Embryonic facial prominence (tissue), 1 donor: Measurements from ENCODE around the gene MYT1.
"Not testable (repeated sequence)": the region's sequence is repeated elsewhere in the genome, so short reads cannot be mapped to it uniquely, and the experiment has no call there.

Source experiments
- DNase-seq: peaks from one replicate; pipeline ENCODE4 v3.0.0-alpha.2; 2016; ENCODE audit errors: extremely low spot score

Gene MYT1

DNA sequence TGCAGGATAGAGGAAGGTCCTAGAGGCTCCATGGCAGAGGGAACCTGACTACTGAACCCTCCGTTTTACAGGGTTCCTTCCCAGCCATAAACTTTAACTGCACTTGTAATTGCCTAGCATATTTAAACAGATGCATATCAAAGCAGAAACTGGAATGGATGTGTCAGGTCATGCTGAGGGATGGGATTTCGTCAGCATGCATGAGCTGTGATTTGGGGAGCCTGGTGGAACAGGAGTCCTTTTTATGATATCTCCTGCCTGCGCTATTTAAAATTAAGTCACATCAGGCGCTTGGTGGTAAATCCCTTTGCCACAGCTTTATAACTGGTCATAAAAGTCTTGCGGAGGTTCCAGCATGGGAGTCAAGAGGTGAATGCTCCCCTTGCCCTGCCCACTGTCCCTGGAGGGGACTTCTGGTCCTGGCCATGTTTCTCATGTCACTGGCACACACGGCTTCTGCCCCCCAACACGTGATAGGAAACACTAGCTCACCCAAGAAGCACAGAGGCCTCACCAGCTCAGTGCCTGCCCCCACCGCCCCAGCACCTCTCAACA, 65.3 kb downstream of the MYT1 start:
- DNase-seq: no peak

DNA sequence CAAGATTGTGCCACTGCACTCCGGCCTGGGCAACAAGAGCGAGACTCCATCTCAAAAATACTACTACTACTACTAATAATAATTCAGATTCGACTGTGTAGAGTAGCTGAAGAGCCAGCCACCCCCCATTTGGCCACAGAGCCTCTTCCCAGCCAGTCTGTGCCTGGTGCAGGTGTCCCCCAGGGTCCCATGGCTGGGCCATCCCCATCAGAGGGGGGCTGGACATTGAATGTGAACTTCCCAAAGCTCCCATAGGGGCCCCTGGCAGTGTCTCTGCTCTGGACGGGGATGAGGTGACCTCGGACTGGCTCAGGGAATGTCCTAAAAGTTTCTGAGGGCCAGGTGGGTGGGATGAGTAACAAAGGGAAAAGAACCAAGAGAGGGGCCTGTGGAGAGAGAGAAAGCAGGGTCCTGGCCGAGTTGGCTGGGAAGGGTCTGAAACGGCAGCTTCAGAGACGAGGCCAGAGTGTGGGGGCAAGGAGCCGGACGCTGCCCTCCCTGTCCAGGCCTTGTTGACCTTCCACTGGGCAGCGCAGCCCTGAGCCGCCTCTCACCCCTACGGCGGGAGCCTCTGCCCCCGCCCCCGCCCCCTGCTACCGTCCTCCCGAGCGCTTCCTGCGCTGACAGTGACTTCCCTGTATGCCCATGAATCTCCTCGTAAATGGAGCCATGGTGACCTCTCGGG, 66.4 kb downstream of the MYT1 start:
- DNase-seq: no peak

DNA sequence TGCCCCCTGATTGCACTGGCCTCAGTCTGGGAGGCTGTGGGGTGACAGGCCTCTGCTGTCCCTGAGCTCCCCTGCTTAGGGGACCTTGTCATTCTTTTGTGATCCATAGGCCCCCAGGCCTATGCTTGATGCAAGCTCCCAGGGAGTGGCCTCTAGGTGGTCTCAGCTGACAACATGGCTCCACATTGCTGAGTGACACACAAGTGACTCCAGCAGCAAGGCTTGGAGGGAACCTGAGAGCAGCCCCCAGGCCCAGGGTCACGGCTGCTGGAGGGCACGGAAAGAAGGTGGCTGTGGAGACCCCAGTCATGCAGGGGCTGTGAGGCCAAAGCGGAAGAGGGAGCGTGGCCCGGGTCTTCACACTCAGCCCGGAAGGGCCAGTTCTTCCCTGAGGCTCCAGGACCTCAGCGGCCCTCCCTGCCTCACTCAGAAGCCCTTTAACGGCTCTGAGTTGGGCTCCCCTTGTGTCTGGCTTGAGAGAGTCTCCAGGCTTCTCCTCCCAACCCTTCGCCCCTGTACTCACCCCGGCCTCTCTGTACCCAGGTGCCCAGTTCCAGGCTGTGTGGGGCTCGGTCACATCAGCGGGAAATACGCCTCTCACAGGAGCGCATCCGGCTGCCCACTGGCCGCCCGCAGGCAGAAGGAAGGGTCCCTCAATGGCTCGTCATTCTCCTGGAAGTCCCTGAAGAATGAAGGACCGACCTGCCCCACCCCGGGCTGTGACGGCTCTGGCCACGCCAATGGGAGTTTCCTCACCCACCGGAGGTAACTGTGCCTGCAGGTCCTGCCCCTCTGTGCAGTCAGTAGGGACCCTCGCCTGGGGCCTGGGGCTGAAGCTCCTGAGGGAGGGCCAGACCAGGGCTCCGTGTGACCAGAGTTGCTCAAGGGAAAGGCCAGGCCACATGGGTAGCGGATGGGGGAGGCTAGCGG, 67.6 kb downstream of the MYT1 start:
- DNase-seq: no peak

DNA sequence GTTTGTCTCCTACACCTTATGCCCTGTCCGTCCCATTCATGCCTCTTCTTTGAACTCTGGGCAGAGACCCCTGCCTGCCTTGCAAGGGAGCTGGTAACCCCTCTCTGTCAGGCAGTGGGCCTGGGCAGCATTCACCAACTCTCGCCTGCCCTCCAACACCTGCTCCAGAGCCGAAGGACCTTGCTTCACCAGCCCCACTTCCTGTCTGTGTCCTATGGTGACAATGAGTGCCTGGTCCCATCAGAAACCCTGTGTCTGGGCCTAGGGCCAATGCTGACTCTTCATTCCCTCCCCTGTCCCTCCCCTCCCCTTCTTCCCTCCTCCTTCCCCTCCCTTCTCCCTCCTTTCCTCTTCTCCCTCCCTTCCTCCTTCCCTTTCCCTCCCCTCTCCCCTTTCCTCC, 68.5 kb downstream of the MYT1 start:
- DNase-seq: no peak

DNA sequence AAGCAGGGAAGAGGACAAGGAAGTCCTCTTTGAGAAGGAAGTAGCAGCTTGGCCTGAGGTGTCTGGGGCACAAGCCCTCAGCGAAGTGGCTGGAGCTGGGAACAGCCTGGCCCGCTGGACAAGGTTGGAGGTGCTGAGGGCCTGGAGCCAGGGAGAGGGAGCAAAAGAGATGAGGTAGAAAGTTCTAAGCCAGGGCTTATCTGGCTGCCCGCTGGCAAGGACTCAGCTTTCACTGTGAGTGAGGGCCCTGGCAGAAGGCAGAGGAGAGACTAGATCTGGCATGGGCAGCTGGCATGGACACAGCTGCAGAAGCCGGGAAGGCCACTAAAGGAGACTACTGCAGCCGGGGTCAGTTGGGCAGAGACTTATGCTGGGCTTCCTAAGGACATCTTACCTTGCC, 69.5 kb downstream of the MYT1 start:
- DNase-seq: no peak

DNA sequence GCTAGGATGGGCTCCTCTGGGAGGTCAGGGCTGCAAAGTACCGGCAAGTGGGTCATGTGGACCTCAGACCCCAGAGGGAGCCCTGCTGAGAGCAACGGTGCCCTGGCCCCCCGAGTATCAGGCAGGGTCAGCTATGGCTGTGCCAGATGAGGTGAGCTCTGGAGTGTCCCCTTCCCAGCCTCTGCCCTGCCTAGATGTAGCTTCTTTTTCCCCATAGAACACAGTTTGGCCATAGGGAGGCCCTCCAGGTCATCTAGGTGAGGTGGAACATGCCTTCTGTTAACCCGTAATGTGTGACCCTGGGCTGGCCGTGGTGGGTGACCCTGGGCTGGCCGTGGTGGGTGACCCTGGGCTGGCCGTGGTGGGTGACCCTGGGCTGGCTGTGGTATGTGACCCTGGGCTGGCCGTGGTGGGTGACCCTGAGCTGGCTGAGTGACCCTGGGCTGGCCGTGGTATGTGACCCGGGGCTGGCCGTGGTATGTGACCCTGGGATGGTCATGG, 70.1 kb downstream of the MYT1 start:
- no peak for DNase-seq

DNA sequence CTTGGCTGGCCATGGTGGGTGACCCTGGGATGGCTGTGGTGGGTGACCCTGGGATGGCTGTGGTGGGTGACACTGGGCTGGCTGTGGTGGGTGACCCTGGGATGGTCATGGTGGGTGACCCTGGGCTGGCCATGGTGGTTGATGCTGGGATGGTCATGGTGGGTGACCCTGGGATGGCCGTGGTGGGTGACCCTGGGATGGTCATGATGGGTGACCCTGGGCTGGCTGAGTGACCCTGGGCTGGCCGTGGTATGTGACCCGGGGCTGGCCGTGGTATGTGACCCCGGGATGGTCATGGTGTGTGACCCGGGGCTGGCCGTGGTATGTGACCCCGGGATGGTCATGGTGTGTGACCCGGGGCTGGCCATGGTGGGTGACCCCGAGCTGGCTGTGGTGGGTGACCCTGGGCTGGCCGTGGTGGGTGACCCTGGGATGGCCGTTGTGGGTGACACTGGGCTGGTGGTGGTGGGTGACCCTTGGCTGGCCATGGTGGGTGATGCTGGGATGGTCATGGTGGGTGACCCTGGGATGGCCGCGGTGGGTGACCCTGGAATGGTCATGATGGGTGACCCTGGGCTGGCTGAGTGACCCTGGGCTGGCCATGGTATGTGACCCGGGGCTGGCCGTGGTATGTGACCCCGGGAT, 70.8 kb downstream of the MYT1 start:
- DNase-seq: not testable (repeated sequence)

DNA sequence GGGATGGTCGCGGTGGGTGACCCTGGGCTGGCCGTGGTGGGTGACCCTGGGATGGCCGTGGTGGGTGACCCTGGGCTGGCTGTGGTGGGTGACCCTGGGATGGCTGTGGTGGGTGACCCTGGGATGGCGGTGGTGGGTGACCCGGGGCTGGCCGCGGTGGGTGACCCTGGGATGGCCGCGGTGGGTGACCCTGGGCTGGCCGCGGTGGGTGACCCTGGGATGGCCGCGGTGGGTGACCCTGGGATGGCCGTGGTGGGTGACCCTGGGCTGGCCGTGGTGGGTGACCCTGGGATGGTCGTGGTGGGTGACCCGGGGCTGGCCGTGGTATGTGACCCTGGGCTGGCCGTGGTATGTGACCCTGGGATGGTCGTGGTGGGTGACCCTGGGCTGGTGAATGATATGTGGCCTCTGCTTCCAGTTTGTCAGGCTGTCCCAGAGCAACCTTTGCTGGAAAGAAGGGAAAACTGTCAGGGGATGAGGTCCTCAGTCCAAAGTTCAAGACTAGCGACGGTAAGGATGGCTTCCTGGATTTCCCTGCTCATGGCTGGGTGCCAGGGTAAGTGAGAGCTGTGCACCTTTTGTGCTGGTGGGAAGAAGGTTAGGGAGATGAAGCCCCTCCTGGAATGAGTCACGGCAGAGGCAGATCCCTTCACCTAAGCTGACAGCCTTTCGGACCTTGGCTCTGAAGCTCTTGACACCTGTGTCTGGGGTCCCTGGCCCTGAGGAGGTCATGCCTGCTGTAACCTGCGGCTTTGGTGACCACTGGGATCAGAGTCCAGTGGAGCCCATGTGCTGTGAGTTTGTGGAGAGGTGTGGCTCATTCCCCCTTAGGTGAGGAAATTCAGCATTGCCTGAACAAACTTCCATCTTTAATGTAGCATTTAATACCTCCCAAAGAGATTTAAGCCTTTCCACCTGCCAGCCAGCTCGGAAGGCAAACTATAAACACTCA, 72.2 kb downstream of the MYT1 start:
- DNase-seq: no peak

DNA sequence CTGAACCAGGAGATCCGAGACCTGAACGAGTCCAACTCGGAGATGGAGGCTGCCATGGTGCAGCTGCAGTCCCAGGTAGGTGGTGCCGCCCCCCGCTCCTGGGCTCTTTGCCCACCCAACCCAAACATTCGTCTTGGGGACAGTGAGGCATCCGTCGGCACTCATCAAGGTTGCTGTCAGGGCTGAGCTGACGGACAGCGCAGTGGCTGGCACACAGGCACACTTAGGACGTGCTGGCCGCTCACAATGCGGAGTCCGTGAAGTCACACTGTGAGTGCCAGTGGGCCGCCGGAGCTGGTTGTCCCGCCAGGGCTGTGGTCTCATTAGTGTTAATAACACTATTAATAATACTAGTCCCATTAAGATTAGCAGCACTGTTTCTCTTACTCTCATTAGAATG, 73.1 kb downstream of the MYT1 start:
- no peak for DNase-seq

DNA sequence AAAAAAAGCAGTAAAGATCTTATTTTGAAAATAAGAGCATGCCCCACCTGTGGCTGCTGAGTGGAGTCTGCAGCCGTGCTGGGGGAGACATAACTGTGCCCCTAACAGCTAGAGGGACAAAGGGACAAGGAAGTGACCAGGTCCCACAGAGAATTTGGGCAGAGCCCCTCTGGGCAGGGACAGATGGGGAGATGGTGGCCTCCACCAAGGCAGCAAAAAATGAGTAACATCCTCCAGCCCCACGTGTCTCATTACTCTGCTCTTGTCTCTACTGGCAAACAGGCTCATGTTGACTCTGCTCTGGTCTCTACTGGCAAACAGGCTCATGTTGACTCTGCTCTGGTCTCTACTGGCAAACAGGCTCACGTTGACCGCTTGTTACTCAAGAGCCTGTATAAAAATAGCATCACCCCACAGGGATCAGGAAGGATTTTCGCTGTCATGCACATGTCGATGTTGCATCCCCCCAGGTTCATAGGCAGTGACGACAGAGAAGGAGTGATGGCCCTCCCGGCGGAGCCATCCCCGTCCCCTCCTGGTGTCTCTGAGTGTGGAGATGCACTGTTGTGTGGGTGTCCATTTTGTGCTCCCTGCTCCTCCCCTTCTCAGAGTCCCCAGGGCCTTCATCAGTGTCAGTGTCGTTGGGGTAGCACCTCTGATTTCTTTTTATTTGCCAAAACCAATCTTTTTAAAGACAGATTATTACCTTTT, 74.0 kb downstream of the MYT1 start:
- DNase-seq: no peak

DNA sequence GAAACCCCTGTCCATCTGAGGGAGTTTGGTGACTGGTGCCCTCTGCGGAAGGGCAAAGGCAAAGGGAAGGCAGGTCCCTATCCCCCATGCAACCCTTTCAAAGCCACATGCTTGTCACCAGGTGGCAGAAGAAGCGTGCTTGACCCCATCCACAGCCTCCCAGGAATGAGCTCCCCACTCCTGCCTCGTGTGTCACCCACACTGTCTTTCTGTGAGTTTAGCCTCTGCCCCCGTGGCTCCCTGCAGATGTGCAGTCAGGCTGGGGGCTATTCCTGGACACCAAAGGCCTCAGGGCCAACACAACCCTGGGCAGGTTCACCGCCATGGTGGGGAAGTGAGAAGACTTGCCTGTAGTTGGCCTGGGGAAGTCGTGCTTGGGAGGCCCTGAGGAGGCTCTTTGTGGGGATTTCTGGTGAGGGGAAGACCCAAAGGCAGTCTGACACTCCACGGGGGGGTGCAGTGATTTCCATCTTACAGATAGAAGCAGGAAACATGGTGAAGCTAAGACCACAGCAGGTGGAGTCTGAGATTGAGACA, 74.7 kb downstream of the MYT1 start:
- no peak for DNase-seq

DNA sequence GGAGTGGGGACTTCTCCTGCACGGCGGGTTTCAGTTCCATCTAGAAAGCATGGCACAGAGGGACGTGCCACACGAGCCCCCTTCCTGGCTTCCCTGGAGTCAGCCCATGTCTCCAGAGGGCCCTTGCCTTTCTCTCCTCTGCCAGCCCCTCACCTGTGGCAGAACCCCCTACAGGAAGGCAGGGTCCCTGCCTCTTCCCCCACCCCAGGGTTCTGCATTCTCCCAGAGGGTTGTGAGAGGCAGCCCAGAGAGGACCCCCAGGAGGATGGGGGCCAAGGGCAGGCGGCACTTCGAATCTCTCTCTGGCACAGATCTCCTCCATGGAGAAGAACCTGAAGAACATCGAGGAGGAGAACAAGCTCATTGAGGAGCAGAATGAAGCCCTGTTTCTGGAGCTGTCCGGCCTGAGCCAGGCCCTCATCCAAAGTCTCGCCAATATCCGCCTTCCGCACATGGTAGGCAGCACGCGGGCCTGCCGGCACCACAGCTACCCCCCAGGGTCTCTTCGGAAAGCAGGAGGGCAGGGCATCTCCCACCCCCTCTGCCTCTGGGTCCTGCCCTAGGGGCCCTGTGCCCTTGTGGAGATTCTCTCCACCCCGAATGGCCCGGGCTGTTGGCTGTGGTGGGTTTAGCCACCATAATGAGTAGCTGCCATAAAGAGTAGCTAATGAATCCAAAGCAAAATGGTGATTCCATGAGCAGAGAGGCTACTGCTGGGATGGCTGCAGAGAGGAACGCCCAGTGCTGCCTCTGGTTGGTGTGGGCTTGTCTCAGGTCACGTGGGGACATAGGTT, 75.4 kb downstream of the MYT1 start:
- no peak for DNase-seq

DNA sequence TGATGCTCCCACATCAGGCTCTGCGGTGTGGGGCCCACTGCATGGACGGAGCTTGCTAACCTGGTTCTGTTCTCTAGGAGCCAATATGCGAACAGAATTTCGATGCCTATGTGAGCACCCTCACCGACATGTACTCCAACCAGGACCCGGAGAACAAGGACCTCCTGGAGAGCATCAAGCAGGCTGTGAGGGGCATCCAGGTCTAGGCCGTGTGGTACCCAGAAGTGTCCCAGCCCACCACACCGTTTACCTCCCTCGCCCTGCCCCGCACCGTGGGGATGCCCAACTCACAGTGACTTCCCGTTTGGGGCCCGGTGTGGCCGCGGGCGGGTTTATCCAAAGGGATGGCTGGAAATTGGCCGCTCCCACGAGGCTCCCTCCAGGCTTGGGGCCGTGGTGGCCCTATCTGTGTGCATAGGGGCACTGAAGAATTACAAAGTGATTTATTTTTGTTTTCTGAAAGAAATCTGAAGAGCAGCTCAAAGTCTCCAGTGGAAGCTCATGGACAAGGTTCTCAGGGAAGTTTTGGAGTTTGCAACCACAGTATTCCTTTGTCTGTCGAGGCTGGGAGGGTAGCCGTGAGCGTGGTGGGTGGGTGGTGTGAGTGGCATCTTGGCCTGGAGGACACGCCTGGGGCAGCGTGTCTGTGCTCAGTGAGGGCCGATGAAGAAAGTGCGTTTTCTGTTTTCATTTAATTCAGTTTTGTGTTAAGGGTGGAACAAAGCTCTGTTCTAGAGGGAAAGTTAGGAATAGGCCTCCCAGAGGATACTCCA, 76.2 kb downstream of the MYT1 start:
- DNase-seq: no peak

DNA sequence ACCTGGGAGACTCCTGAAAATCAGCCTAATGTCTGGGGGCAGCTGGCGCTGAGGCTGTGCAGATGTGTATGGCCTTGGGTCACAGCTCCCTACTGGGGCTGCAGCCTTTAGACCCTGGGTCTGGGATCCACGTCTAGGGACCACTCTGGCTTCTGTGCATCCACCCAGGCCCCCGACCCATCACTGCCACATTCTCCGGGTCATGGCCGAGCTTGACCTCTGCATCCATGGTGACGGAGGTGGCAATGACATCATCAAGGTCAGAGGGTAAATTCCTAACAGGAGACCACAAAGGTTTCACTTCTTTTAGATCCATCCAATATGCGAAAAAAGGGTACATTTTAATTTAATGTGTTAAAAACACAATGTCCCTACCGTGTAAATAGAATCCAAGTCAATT, 76.8 kb downstream of the MYT1 start:
- DNase-seq: no peak

DNA sequence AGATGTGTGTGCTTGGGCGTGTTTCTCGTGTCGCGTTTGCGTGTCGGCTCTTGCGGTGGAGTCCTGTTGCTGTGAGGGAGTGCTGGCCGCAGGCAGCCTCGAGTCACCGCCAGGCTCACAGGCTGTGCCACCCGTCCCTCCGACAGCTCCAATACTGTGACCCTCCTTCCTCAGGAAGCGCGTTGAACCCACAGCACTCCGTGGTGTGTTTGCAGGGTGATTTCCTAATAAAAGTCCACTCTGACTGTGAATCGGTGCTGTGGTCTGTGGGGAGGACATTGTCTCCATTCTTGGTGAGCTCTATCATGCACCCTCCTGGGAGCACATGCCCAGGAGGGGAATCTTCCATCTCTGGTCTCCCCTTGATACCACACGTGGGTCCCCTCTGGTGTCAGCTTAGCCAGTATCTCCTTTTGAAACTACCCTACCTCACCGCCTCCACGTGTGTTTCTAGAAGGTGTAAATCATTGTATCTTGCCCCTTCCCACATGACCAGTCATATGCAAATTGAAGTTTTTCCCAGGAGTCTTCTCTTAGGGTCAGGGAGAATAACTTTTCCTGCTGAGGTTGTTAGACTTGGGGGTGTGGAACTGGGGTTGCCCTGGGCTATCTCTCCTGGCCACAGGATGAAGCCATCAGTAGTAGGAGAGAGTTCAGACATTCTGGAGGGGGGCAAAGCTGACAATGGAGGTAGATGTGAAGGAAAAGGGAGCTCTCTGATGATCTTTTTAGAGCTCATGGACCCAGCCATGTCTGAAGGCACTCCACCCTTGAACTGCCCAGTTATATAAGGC, 77.9 kb downstream of the MYT1 start:
- no peak for DNase-seq

DNA sequence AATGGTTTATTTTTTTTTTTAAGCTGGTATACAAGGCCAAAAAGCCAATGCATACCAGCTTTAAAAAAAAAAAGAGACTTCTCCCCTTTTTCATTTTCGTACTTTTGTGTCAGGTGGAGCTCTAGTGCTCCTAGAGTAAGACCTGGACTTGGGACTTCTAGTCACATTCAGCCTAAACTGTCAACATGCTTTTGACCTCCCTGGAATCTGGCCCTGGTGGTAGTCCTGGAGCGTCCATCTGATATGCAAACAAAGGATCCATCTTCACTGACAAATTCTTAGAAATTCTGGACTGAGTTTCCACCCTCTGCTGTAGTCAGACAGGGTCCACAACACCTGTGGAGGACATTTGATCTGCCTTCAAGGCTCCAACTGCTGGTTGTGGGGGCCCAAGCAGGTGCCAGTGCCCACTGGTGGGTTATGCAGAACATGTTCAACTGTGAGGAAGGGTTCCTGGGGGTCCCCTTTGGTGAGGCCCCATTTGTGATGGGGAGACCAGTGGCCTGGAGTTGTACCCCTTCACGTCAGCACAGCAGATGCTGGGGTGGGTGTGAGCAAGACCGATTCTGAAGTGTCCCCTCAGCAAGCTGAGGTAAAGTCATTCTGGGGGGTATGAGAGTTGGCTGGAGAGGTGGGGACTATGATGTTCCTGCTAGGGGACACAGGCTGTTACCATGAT, 78.7 kb downstream of the MYT1 start:
- DNase-seq: no peak

DNA sequence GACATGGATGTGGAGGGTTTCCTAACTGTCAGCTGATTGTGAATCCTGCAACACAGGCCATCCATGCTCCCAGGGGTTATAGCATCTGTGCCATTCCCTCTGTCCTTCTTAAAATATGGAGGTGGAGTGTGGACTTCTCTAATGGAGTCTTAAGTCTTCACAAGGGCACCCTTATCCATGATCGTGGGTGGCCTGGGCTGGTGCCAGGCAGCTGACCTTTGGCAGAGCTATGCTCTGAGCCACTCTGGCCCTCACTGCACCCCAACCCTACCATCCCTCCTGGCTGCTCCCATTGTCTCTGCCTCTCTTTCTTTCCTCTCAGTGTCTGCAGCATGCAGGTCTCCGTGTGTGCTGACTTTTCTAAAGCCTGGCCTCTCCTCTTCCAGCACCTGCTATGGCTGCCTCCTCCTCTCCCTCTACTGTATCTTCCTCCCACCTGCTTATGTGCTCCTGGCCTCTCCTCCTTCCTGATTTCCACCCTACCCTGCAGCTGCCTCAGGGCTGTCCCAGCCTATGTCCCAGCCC, 80.1 kb downstream of the MYT1 start:
- no peak for DNase-seq
